Activated CD8-positive, alpha-beta memory T cell treated with anti-CD3 and anti-CD28 coated beads for 24 hours (primary cell): Measurements from ENCODE around the gene BCL7A.

ENCODE experiments used
- DNase-seq: peaks from one replicate; pipeline ENCODE4 v3.0.0-alpha.2; 2020

Gene BCL7A

GRCh38 chr12:122079532-122080081 lies 57.9 kb downstream of the BCL7A start:
- DNase-seq: no peak

GRCh38 chr12:122080149-122081082 lies 58.7 kb downstream of the BCL7A start:
- no peak for DNase-seq

GRCh38 chr12:122081083-122081696 lies 59.5 kb downstream of the BCL7A start:
- DNase-seq: no peak

GRCh38 chr12:122081697-122082221 lies 60.1 kb downstream of the BCL7A start:
- no peak for DNase-seq

GRCh38 chr12:122082621-122083356 lies 61.1 kb downstream of the BCL7A start:
- no peak for DNase-seq

GRCh38 chr12:122084857-122085405 lies 63.2 kb downstream of the BCL7A start:
- no peak for DNase-seq

- DNase-seq: no peak
Measured at GRCh38 chr12:122085591-122085990, 63.9 kb downstream of the BCL7A start.

GRCh38 chr12:122086116-122086515 lies 64.4 kb downstream of the BCL7A start:
- no peak for DNase-seq

- no peak for DNase-seq
Measured at GRCh38 chr12:122086641-122087285, 65.1 kb downstream of the BCL7A start.

- DNase-seq: no peak
Measured at GRCh38 chr12:122087431-122088178, 65.9 kb downstream of the BCL7A start.

GRCh38 chr12:122088179-122088810 lies 66.6 kb downstream of the BCL7A start:
- DNase-seq: no peak

- DNase-seq: no peak
Measured at GRCh38 chr12:122089077-122089476, 67.4 kb downstream of the BCL7A start.

- no peak for DNase-seq
Measured at GRCh38 chr12:122090759-122091515, 69.3 kb downstream of the BCL7A start.

- DNase-seq: no peak
Measured at GRCh38 chr12:122093098-122093883, 71.6 kb downstream of the BCL7A start.

GRCh38 chr12:122094137-122094734 lies 72.6 kb downstream of the BCL7A start:
- DNase-seq: no peak

GRCh38 chr12:122094735-122095631 lies 73.3 kb downstream of the BCL7A start:
- DNase-seq: no peak

- no peak for DNase-seq
Measured at GRCh38 chr12:122096014-122096413, 74.3 kb downstream of the BCL7A start.
